GM12801 (cell line): ENCODE measurements around the gene PANK1.

Experiments
- TF ChIP-seq, protein P1 (sequence below): IDR thresholded peaks from one replicate; pipeline ENCODE4 v1.5.1; 2011; ENCODE audit warnings: control low read depth; ENCODE audit not compliant: insufficient read length; ENCODE audit errors: extremely low read depth

PANK1 gene

DNA sequence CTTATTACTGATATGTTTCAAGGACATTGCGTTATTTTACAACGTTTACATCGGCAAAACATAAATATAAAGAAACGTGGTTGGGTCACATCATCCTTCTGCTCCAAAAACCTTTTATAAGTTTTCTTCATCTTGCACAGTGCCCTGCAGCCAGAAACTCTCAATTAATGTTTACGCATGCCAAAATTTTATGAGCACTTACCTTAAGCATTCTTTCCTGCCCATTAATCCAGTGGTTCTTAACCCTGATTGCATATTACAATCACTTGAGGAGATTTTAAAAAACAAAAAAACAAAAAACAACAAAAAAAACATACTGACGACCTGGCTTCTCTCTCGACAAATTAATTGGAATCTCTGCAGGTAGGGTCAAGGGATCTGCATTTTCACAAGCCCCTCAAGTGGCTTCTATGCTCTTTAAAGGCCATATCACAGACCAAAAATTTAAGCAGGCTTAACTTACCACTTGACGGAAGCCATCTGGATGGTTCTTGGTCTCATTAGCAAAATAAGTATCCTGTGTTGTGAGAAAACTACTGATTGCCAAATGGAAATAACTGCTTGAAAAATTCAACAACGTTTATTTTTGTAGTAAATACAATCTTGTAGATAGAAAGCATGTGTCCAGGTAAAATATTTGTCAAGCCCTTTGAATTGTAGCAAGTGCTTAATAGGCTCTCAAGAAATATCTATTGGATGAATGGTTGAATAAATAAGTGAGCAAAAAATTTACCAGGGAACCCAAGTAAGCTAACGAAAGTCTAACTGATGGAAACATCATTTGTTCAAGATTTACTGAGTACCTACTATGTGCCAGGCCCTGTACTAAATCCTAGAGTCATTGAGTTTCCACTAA is 78.7 kb downstream of the PANK1 start:
- TF ChIP-seq, protein P1, sequence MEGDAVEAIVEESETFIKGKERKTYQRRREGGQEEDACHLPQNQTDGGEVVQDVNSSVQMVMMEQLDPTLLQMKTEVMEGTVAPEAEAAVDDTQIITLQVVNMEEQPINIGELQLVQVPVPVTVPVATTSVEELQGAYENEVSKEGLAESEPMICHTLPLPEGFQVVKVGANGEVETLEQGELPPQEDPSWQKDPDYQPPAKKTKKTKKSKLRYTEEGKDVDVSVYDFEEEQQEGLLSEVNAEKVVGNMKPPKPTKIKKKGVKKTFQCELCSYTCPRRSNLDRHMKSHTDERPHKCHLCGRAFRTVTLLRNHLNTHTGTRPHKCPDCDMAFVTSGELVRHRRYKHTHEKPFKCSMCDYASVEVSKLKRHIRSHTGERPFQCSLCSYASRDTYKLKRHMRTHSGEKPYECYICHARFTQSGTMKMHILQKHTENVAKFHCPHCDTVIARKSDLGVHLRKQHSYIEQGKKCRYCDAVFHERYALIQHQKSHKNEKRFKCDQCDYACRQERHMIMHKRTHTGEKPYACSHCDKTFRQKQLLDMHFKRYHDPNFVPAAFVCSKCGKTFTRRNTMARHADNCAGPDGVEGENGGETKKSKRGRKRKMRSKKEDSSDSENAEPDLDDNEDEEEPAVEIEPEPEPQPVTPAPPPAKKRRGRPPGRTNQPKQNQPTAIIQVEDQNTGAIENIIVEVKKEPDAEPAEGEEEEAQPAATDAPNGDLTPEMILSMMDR: no peak

DNA sequence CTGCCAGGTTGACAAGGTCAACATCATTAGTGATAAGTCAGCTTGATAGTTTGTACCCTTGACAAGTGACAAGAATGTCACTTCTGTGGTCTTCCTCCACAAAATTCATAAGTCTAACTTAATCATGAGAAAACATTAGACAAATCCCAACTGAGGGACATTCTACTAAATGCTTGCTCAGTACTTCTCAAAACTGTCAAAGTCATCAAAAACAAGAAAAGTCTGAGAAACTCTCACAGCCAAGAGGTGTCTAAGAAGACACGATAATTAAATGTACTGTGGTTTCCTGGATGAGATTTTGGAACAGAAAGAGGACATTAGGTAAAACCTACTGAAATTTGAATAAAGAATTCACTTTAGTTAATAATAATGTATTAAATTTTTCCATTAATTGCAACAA is 79.9 kb downstream of the PANK1 start:
- TF ChIP-seq, protein P1: no peak

DNA sequence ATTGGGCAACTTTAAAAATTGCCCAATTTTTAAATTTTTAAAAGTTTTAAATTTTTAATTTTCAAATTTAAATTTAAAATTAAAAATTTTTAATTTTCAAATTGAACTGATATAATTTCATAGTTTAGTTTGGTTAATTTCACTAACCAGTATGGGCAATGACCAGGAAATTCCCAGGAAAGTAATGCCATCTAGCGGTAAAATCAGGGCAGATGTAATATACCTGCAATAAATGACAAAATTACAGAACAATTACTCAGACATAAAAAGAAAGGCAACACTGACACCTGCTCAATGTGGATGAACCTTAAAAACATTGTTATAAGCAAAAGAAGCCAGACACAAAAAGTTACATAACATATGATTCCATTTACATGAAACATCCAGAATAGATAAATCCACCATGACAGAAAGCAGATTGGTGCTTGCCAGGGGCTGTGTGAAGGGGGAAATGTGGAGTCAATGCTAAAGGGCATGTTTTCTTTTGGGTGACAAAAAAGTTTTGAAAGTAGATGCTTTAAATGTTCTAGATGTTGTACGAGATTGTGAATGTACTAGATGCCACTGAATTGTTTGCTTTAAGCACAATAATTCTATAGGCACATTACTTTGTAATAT is 81.1 kb downstream of the PANK1 start:
- TF ChIP-seq, protein P1: no peak

DNA sequence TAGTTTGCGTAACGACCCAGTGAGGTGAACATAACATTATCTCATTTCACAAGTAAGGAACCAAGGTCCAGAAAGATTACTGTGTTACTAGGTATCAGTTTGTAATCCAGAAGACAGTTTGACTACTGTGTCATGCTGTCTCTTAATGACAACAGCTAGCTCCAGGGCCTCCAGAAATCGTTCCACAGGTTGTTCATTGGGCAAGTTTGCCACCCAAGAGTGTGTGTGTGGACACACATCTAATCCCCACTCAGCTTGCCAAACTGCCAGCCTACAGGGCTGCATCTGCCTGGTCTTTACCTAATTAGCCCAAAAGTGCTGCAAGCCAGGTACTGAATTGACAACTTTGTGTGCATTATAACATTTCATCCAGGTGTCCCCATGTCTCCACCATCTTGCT is 81.7 kb downstream of the PANK1 start:
- TF ChIP-seq, protein P1: no peak

DNA sequence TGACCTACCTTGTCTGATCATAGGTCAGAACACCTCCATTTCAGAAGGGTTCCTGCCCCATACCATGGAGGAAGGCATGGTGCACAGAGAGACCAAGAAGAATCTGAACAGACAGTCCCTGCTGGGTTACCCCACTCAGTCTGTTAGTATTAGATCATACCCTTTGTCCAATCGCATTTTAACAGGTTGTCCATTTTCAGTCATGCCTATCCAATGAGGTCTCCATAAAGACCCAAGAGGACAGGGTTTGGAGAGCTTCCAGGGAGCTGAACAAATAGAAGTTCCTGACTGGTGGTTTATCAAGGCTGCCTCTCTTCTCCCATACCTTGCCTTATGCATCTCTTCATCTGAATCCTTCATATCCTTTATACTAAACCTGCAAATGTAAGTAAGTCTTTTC is 88.4 kb downstream of the PANK1 start:
- TF ChIP-seq, protein P1: no peak

DNA sequence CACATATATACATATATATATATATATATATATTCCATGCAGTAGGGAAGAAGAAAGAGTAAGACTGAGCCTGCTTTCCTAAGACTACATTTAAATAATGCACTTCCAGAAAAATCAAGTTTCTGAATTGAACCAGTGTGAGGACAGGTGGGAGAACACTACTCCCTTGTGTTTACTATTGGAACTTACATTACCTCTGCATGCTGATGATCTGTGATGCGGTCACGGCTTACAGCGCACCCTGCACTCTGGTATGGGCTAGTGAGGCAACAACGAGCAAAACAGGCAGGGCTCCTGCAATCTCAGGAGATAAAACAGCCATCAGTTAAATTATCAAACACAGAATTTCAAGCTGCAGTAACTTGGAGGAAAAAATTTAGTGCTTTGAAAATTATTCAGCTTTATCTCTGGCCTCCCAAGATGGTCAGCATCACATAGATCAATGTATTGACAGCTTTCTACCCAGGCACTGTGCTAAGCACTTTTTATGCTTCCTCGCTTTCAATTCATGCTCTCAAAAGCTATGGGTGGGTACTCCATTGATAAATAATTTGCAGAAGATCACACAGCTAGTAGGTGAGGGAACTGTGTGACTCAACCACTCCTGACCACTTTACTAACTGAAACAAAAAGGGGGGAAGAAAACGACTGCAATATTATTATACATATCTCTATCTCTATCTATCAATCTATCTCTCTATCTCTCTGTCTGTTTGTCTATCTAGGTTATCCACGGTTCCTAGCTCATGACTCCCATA is 89.2 kb downstream of the PANK1 start:
- TF ChIP-seq, protein P1: no peak

DNA sequence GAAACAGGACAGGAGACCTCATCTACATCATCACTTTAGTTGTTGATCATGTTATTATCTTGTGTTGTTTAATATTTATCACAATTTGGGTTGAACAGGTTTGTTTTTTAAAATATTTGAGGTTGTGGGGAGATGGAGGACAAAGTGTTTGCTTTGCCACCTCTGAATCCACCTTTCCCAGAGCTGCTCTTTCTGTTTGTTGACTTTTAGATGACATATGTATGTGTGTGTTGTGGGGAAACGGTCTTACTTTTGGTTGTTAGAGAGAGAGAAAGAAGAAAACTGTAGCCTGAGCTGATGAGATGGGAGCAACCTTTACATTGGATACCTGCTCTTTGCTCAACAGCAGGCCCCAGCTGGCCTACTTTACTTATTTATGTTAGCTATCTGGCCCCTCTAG is 90.6 kb downstream of the PANK1 start:
- TF ChIP-seq, protein P1: no peak
